A549 (cell line): ENCODE measurements around the gene FAM240A. TPM values are rescaled to one million over a fixed set of nuclear protein-coding genes. Genes with fewer than 3 reads are reported as not detected.

Source experiments
- ATAC-seq, 2 experiments: fragments of 200-7000 bp in 1 of 2; fragments of >200 bp in 1 of 2; cut with Nextera tagmentation in 1 of 2; cut with Tn5 transposase in 1 of 2; 3 replicates each; pipeline versions ENCODE4 v1.8.0 to v1.9.1; 2018 to 2020; ENCODE audit warnings: mild to moderate bottlenecking in 1 of 2, moderate library complexity in 1 of 2
- CTCF ChIA-PET: fragments of 300-600 bp; sonication (Branson Sonifier 250); formaldehyde crosslinking; extraction: SDS; loops from one replicate; lab custom pipeline; 2021; ENCODE audit warnings: antibody characterized with exemption, inconsistent platforms; lab: Yijun Ruan, JAX
- POLR2A ChIA-PET: fragments of 350-600 bp; formaldehyde crosslinking; extraction: SDS; loops from one replicate; lab custom pipeline; 2021; ENCODE audit warnings: antibody characterized with exemption, inconsistent platforms; lab: Yijun Ruan, JAX
- DNase-seq, 2 experiments: peaks; one replicate each; pipeline versions ENCODE4 v3.0.0 to v3.0.0-alpha.2; 2011 to 2016; ENCODE audit warnings: low read depth in 1 of 2, low spot score in 1 of 2
- FAIRE-seq: peaks from 2 replicates; lab custom pipeline; 2011; peaks lifted over from hg19 to GRCh38; lab: Jason Lieb, UNC
- H3K27ac ChIP-seq, 2 experiments: fragments of >200 bp; sonication (Bioruptor Twin); formaldehyde crosslinking; 3 replicates each; pipeline ENCODE4 v1.5.1; 2016 to 2017
- H3K4me1 ChIP-seq: fragments of >200 bp; sonication (Bioruptor Twin); formaldehyde crosslinking; 3 replicates; pipeline ENCODE4 v1.6.1; 2016
- H3K4me2 ChIP-seq: fragments of >200 bp; sonication (Bioruptor Twin); formaldehyde crosslinking; 3 replicates; pipeline ENCODE4 v1.6.1; 2016
- H3K4me3 ChIP-seq: fragments of >200 bp; sonication (Bioruptor Twin); formaldehyde crosslinking; 3 replicates; pipeline ENCODE4 v1.5.1; 2016
- H3K9me3 ChIP-seq: fragments of >200 bp; sonication (Bioruptor Twin); formaldehyde crosslinking; 3 replicates; pipeline ENCODE4 v1.6.1; 2016
- BHLHE40 ChIP-seq: IDR thresholded peaks from 2 replicates; pipeline ENCODE4 v1.6.1; 2012; ENCODE audit warnings: low read depth, low read length, inconsistent platforms
- CBX2 ChIP-seq: fragments of 200-600 bp; sonication (generic); IDR thresholded peaks from 2 replicates; pipeline ENCODE4 v1.6.1; 2016; ENCODE audit warnings: low read depth, mild to moderate bottlenecking, borderline replicate concordance
- CHD4 ChIP-seq: fragments of 200-600 bp; sonication (generic); IDR thresholded peaks from 2 replicates; pipeline ENCODE4 v1.6.1; 2016; ENCODE audit warnings: antibody characterized with exemption, mild to moderate bottlenecking, borderline replicate concordance
- EHF ChIP-seq: fragments of 250-450 bp; sonication (Bioruptor Pico); IDR thresholded peaks from 2 replicates; pipeline ENCODE4 v1.5.0; 2020; ENCODE audit warnings: mild to moderate bottlenecking
- EHMT2 ChIP-seq: fragments of 200-600 bp; sonication (generic); IDR thresholded peaks from 2 replicates; pipeline ENCODE4 v1.6.1; 2016; ENCODE audit warnings: antibody characterized with exemption, low read depth, mild to moderate bottlenecking, moderate library complexity
- FOSL2 ChIP-seq, 2 experiments: fragments of 450-650 bp in 1 of 2; fragments of >200 bp in 1 of 2; sonication (Bioruptor Twin) in 1 of 2; formaldehyde crosslinking; IDR thresholded peaks; 2 replicates each; pipeline versions ENCODE4 v1.5.0 to v1.6.1; 2016 to 2020; ENCODE audit warnings: mild to moderate bottlenecking in 1 of 2, moderate library complexity in 1 of 2
- HOXA7 ChIP-seq: fragments of 250-450 bp; sonication (Bioruptor Pico); IDR thresholded peaks from 2 replicates; pipeline ENCODE4 v1.5.0; 2020; ENCODE audit warnings: mild to moderate bottlenecking, moderate library complexity
- MAZ ChIP-seq: fragments of 150-350 bp; IDR thresholded peaks from 2 replicates; pipeline ENCODE4 v1.6.1; 2014; ENCODE audit warnings: antibody characterized with exemption, low read depth, low read length, borderline replicate concordance
- PHF8 ChIP-seq: fragments of 200-600 bp; sonication (generic); IDR thresholded peaks from 2 replicates; pipeline ENCODE4 v1.6.1; 2016; ENCODE audit warnings: low read depth, mild to moderate bottlenecking, antibody characterized with exemption, moderate library complexity, borderline replicate concordance
- RFX5 ChIP-seq: fragments of 450-650 bp; IDR thresholded peaks from 2 replicates; pipeline ENCODE4 v1.7.1; 2014; ENCODE audit warnings: antibody characterized with exemption, mild to moderate bottlenecking, moderate library complexity
- SMC3 ChIP-seq: fragments of >200 bp; sonication (Bioruptor Twin); formaldehyde crosslinking; IDR thresholded peaks from 3 replicates; pipeline ENCODE4 v1.6.1; 2018; ENCODE audit warnings: inconsistent platforms
- TFCP2L1 ChIP-seq: fragments of 250-450 bp; sonication (Bioruptor Pico); IDR thresholded peaks from 2 replicates; pipeline ENCODE4 v1.5.0; 2021; ENCODE audit warnings: mild to moderate bottlenecking
- TP53 ChIP-seq: fragments of 250-450 bp; sonication (Bioruptor Pico); IDR thresholded peaks from 2 replicates; pipeline ENCODE4 v1.5.0; 2021; ENCODE audit warnings: mild to moderate bottlenecking, moderate library complexity
- WGBS: methylation state at CpG from one replicate; pipeline ENCODE4 v1.1.6; 2017; ENCODE audit errors: missing lambda C conversion rate; 5-methylcytosine and 5-hydroxymethylcytosine counted together
- polyA plus RNA-seq, 4 experiments: library from polyadenylated mRNA; depleted of rRNA in 3 of 4; stranded (reverse); fragments of >200 nt; fragmentation: RNase III in 1 of 4; extraction: RNeasy Plus Mini Kit Qiagen cat#74134 plus additional on column Dnase treatment in 1 of 4; gene quantifications; 2 replicates in 3 of 4; 3 replicates in 1 of 4; pipeline ENCODE4 v1.2.3, GENCODE V29; 2011 to 2017
- TF ChIP-seq, protein P1 (sequence below): IDR thresholded peaks from 2 replicates; pipeline ENCODE4 v1.6.1; 2012
- TF ChIP-seq, protein P2 (sequence below): fragments of 250-450 bp; sonication (Bioruptor Pico); IDR thresholded peaks from 2 replicates; pipeline ENCODE4 v1.5.0; 2020; ENCODE audit warnings: low read depth, mild to moderate bottlenecking, moderate library complexity
- TF ChIP-seq, protein P3 (sequence below): fragments of 200-600 bp; sonication (generic); IDR thresholded peaks from 2 replicates; pipeline ENCODE4 v1.6.1; 2016; ENCODE audit warnings: antibody characterized with exemption, mild to moderate bottlenecking, moderate library complexity
- TF ChIP-seq, protein P4 (sequence below): fragments of >200 bp; sonication (Bioruptor Twin); formaldehyde crosslinking; IDR thresholded peaks from 3 replicates; pipeline ENCODE4 v1.5.1; 2016
- TF ChIP-seq, protein P5 (sequence below): fragments of 450-650 bp; IDR thresholded peaks from 2 replicates; pipeline ENCODE4 v1.6.1; 2014; ENCODE audit warnings: antibody characterized with exemption

Gene FAM240A
- polyA plus RNA-seq, 2 of the 4 experiments (the other 2 are of a cell fraction): not detected

DNA sequence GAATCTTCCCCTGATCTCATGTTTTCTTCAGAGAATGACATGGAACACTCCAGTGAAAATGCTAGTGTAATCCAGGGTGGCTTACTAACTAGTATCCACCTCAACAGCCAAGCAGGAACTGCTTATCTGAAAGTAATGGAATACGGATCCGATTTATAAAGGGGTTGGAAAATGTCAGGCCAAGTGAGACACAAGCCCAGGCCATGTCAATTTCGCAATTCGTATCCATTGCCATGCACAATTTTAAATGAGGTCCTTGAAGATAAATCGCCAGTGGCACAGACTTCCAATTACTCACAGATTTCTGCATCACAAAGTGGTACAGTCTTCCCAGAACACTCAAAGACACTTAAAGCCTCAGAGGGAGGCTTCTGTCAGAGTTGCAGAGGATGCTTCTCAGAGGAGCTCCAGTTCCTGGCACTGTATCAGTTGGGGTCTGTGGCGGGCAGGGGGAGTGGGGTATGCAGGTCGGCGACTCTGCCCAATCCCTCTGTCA lies 16.5 kb upstream of the FAM240A start:
- WGBS: 73% methylated on average over 8 of the region's 8 CpGs
- Histone ChIP-seq H3K4me2 (no peak overlapping the region), H3K4me3 (no peak overlapping the region)
- FAIRE-seq: no peak
- POLR2A ChIA-PET: no interaction called here
- TF ChIP-seq, protein P1, sequence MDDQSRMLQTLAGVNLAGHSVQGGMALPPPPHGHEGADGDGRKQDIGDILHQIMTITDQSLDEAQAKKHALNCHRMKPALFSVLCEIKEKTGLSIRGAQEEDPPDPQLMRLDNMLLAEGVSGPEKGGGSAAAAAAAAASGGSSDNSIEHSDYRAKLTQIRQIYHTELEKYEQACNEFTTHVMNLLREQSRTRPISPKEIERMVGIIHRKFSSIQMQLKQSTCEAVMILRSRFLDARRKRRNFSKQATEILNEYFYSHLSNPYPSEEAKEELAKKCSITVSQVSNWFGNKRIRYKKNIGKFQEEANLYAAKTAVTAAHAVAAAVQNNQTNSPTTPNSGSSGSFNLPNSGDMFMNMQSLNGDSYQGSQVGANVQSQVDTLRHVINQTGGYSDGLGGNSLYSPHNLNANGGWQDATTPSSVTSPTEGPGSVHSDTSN: no peak
- TF ChIP-seq EHMT2 (no peak), CHD4 (no peak), BHLHE40 (no peak), HOXA7 (CRISPR knock-in tag) (no peak), TFCP2L1 (CRISPR knock-in tag) (no peak), FOSL2 (IDR thresholded peaks at IDR 0.05) (no peak), FOSL2 (CRISPR knock-in tag; IDR thresholded peaks at IDR 0.05) (no peak), TP53 (CRISPR knock-in tag) (no peak), RFX5 (no peak), SMC3 (no peak), CBX2 (no peak), MAZ (no peak), PHF8 (no peak), EHF (CRISPR knock-in tag) (no peak)
- TF ChIP-seq, protein P2, sequence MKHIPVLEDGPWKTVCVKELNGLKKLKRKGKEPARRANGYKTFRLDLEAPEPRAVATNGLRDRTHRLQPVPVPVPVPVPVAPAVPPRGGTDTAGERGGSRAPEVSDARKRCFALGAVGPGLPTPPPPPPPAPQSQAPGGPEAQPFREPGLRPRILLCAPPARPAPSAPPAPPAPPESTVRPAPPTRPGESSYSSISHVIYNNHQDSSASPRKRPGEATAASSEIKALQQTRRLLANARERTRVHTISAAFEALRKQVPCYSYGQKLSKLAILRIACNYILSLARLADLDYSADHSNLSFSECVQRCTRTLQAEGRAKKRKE (CRISPR knock-in tag): no peak
- TF ChIP-seq, protein P3, sequence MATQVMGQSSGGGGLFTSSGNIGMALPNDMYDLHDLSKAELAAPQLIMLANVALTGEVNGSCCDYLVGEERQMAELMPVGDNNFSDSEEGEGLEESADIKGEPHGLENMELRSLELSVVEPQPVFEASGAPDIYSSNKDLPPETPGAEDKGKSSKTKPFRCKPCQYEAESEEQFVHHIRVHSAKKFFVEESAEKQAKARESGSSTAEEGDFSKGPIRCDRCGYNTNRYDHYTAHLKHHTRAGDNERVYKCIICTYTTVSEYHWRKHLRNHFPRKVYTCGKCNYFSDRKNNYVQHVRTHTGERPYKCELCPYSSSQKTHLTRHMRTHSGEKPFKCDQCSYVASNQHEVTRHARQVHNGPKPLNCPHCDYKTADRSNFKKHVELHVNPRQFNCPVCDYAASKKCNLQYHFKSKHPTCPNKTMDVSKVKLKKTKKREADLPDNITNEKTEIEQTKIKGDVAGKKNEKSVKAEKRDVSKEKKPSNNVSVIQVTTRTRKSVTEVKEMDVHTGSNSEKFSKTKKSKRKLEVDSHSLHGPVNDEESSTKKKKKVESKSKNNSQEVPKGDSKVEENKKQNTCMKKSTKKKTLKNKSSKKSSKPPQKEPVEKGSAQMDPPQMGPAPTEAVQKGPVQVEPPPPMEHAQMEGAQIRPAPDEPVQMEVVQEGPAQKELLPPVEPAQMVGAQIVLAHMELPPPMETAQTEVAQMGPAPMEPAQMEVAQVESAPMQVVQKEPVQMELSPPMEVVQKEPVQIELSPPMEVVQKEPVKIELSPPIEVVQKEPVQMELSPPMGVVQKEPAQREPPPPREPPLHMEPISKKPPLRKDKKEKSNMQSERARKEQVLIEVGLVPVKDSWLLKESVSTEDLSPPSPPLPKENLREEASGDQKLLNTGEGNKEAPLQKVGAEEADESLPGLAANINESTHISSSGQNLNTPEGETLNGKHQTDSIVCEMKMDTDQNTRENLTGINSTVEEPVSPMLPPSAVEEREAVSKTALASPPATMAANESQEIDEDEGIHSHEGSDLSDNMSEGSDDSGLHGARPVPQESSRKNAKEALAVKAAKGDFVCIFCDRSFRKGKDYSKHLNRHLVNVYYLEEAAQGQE: no peak
- TF ChIP-seq, protein P4, sequence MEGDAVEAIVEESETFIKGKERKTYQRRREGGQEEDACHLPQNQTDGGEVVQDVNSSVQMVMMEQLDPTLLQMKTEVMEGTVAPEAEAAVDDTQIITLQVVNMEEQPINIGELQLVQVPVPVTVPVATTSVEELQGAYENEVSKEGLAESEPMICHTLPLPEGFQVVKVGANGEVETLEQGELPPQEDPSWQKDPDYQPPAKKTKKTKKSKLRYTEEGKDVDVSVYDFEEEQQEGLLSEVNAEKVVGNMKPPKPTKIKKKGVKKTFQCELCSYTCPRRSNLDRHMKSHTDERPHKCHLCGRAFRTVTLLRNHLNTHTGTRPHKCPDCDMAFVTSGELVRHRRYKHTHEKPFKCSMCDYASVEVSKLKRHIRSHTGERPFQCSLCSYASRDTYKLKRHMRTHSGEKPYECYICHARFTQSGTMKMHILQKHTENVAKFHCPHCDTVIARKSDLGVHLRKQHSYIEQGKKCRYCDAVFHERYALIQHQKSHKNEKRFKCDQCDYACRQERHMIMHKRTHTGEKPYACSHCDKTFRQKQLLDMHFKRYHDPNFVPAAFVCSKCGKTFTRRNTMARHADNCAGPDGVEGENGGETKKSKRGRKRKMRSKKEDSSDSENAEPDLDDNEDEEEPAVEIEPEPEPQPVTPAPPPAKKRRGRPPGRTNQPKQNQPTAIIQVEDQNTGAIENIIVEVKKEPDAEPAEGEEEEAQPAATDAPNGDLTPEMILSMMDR: no peak
- TF ChIP-seq, protein P5, sequence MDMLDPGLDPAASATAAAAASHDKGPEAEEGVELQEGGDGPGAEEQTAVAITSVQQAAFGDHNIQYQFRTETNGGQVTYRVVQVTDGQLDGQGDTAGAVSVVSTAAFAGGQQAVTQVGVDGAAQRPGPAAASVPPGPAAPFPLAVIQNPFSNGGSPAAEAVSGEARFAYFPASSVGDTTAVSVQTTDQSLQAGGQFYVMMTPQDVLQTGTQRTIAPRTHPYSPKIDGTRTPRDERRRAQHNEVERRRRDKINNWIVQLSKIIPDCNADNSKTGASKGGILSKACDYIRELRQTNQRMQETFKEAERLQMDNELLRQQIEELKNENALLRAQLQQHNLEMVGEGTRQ: no peak
- TF ChIP-seq, all 56 proteins: peak for 0
- CTCF ChIA-PET: no interaction called here
- Histone ChIP-seq H3K4me1 (no peaks in the 10 kb centered on the region), H3K9me3 (no peaks in the 10 kb centered on the region), H3K27ac (no peak overlapping the region)
- DNase-seq (no peak), ATAC-seq (no peak)
